ELR (cell line): ENCODE measurements around the gene RXRB.
"Not testable (repeated sequence)": the region's sequence is repeated elsewhere in the genome, so short reads cannot be mapped to it uniquely, and the experiment has no call there.

Source experiments
- DNase-seq: peaks from one replicate; pipeline ENCODE4 v3.0.0-alpha.2; 2015; ENCODE audit warnings: low read depth

The RXRB gene

GRCh38 chr6:33200219-33201146, at the start of gene RXRB, which contains the start of gene SLC39A7:
TSS of gene RXRB (minus strand) at chr6:33200665. CDS start at chr6:33200476, 189 bp downstream.
TSS of gene SLC39A7 (plus strand) at chr6:33200867. CDS start at chr6:33201246, 379 bp downstream.
- peak; percentile 99 for DNase-seq

GRCh38 chr6:33249732-33250630, 49.5 kb upstream of the RXRB start:
- peak; percentile 97 for DNase-seq

GRCh38 chr6:33248932-33249731, 48.7 kb upstream of the RXRB start:
- DNase-seq, result peak; percentile 100

- DNase-seq, result peak; percentile 69
Measured at GRCh38 chr6:33248643-33248931, 48.1 kb upstream of the RXRB start.

GRCh38 chr6:33247977-33248642, 47.6 kb upstream of the RXRB start:
- DNase-seq, result peak; percentile 93

GRCh38 chr6:33243476-33243875, 43.0 kb upstream of the RXRB start:
- no peak for DNase-seq

- DNase-seq, result no peak
Measured at GRCh38 chr6:33241968-33242367, 41.5 kb upstream of the RXRB start.

GRCh38 chr6:33237741-33238140, 37.3 kb upstream of the RXRB start:
- no peak for DNase-seq

GRCh38 chr6:33236852-33237251, 36.4 kb upstream of the RXRB start:
- DNase-seq, result no peak

GRCh38 chr6:33236328-33236727, 35.9 kb upstream of the RXRB start:
- DNase-seq, result no peak

GRCh38 chr6:33235221-33235634, 34.8 kb upstream of the RXRB start:
- DNase-seq, result no peak

GRCh38 chr6:33226503-33227120, 26.1 kb upstream of the RXRB start:
- DNase-seq, result not testable (repeated sequence)

GRCh38 chr6:33217681-33218080, 17.2 kb upstream of the RXRB start:
- peak; percentile 48 for DNase-seq

GRCh38 chr6:33217246-33217645, 16.8 kb upstream of the RXRB start:
- DNase-seq, result no peak

- DNase-seq, result no peak
Measured at GRCh38 chr6:33216117-33216649, 15.7 kb upstream of the RXRB start.

- no peak for DNase-seq
Measured at GRCh38 chr6:33215271-33216116, 15.0 kb upstream of the RXRB start.

- no peak for DNase-seq
Measured at GRCh38 chr6:33213989-33214335, 13.5 kb upstream of the RXRB start.

- peak; percentile 35 for DNase-seq
Measured at GRCh38 chr6:33213166-33213988, 12.9 kb upstream of the RXRB start.

GRCh38 chr6:33212857-33213165, 12.3 kb upstream of the RXRB start:
- DNase-seq, result no peak
